ENCODE data around the gene CYP46A1. TPM values are rescaled to one million over a fixed set of nuclear protein-coding genes. Genes with fewer than 3 reads are reported as not detected.

Gene CYP46A1
- total and polyA plus RNA-seq, 2 experiments from 2014 or later, result 0.22 to 0.29 TPM

GRCh38 chr14:99673305-99674063 lies 10.6 kb upstream of the CYP46A1 start:
- in situ Hi-C loops (cut with MboI), result no loop called here
- TF ChIP-seq EZH2 (IDR thresholded peaks at IDR 0.05; ENCODE audit: insufficient read depth, poor library complexity, severe bottlenecking) (no peak), EZH2phosphoT487 (IDR thresholded peaks at IDR 0.05; ENCODE audit: insufficient read depth, low read depth) (no peak)
- 41 to 61% methylated on average over 5 to 8 of the region's 8 CpGs for WGBS, 2 experiments (ENCODE audit: low coverage in 1 of 2, low lambda C conversion rate in 2 of 2, missing lambda C conversion rate in 2 of 2)

DNA sequence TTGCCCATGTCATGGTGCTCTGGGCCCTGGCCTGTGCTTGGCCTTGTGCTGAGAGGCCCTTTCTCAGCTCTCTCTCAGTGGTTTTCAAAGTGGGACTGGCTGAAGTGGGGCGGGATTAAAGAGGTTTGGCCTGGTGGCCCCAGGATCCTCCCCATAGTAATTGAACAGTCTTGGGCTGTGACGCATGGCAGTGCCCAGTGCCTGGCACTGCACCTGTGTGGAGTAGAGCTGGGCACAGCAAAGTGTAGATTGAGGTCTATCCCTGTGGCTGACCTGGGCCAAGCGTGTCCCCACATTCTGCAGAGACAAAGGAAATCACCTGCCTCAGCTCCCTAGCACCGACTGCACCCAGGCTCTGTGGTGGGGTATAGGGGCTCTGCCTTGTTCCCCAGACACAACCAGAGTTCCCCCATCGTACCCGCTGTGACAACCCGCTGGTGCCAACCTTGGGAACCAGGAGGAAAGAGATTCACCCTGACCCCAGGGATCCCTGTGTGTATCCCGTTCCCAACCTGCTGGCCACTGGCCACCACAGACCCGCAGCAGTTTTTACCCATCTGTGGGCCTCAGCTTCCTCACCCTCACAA lies 9.9 kb upstream of the CYP46A1 start:
- no peak for DNase-seq
- no peaks in the 10 kb centered on the region; the same call in 1 of the 2 replicates for H3F3A ChIP-seq (ENCODE audit: insufficient read depth)
- H3K4me2 ChIP-seq (ENCODE audit: unreplicated experiment), result no peak overlapping the region
- H3K4me1 ChIP-seq (ENCODE audit: insufficient read depth), result peaks cover 9% of the 10 kb centered on the region; the same call in 1 of the 2 replicates
- in situ Hi-C loops (cut with MboI), result no loop called here
- no peak overlapping the region for H3K27ac ChIP-seq
- TF ChIP-seq EZH2phosphoT487 (IDR thresholded peaks at IDR 0.05; ENCODE audit: insufficient read depth, low read depth), result no peak
- no peak for TF ChIP-seq EZH2 (IDR thresholded peaks at IDR 0.05; ENCODE audit: insufficient read depth, poor library complexity, severe bottlenecking)
- H4K20me1 ChIP-seq (ENCODE audit: insufficient read depth), result no peaks in the 10 kb centered on the region
- no peak overlapping the region for H3K9ac ChIP-seq
- H3K36me3 ChIP-seq (ENCODE audit: low read depth), result no peaks in the 10 kb centered on the region
- no peak overlapping the region for H2AFZ ChIP-seq
- H3K27me3 ChIP-seq (replicated peaks; ENCODE audit: insufficient read depth), result no peaks in the 10 kb centered on the region
- no peaks in the 10 kb centered on the region for H3K9me2 ChIP-seq (ENCODE audit: insufficient read depth)
- H3K9me3 ChIP-seq (ENCODE audit: low read depth), result no peaks in the 10 kb centered on the region
- H3K79me2 ChIP-seq (ENCODE audit: insufficient read depth), result no peaks in the 10 kb centered on the region
- WGBS, 2 experiments (ENCODE audit: low coverage in 1 of 2, low lambda C conversion rate in 2 of 2, missing lambda C conversion rate in 2 of 2), result 82 to 83% methylated on average over 9 of the region's 9 CpGs
- no peak overlapping the region for H3K4me3 ChIP-seq

More at GRCh38 chr14:99673305-99674063, 10.6 kb upstream of the CYP46A1 start:
- no peaks in the 10 kb centered on the region for H3K9me2 ChIP-seq (ENCODE audit: insufficient read depth)
- H2AFZ ChIP-seq, result no peak overlapping the region
- no peaks in the 10 kb centered on the region; the same call in 1 of the 2 replicates for H3F3A ChIP-seq (ENCODE audit: insufficient read depth)
- H3K27ac ChIP-seq, result no peak overlapping the region
- no peaks in the 10 kb centered on the region for H3K9me3 ChIP-seq (ENCODE audit: low read depth)
- no peak overlapping the region for H3K9ac ChIP-seq
- no peaks in the 10 kb centered on the region for H3K79me2 ChIP-seq (ENCODE audit: insufficient read depth)
- H4K20me1 ChIP-seq (ENCODE audit: insufficient read depth), result no peaks in the 10 kb centered on the region
- no peak for DNase-seq
- H3K27me3 ChIP-seq (replicated peaks; ENCODE audit: insufficient read depth), result no peaks in the 10 kb centered on the region
- peaks cover 9% of the 10 kb centered on the region; the same call in 1 of the 2 replicates for H3K4me1 ChIP-seq (ENCODE audit: insufficient read depth)
- no peaks in the 10 kb centered on the region for H3K36me3 ChIP-seq (ENCODE audit: low read depth)
- no peak overlapping the region for H3K4me3 ChIP-seq
- no peak overlapping the region for H3K4me2 ChIP-seq (ENCODE audit: unreplicated experiment)

DNA sequence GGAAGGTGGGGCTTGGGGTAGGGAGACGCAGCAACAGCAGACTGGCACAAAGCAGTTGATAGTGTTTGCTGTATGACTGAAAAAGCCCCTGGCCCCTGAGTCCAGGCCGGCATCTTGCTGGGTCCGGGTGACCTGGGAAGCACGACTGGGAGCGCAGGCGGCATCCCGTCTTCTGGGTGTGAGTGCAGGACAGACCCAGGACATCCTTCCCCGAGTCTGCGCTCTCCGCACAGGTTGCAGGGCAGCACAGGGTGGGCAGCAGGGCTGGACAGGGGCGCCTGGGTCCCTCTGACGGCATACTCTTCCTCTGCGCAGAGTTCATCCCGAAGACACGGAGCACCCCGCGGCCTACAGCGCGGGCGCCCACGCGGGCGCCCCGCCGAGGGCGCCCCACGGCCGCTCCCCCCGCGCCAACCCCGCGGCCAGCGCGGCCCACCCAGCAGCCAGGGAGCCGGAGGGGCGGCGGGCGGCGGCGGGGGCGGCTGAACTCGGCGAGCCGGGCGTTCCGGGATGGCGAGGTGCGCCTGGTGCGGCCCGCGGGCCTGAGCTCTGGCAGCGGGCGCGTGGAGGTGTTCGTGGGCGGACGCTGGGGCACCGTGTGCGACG lies 9.2 kb upstream of the CYP46A1 start:
- Histone ChIP-seq H3K27me3 (replicated peaks; ENCODE audit: insufficient read depth) (no peaks in the 10 kb centered on the region), H3K4me3 (no peak overlapping the region), H3F3A (ENCODE audit: insufficient read depth) (no peaks in the 10 kb centered on the region; the same call in 1 of the 2 replicates), H3K27ac (no peak overlapping the region), H3K4me2 (ENCODE audit: unreplicated experiment) (no peak overlapping the region), H4K20me1 (ENCODE audit: insufficient read depth) (no peaks in the 10 kb centered on the region), H3K9ac (no peak overlapping the region), H3K9me2 (ENCODE audit: insufficient read depth) (no peaks in the 10 kb centered on the region), H2AFZ (no peak overlapping the region), H3K4me1 (ENCODE audit: insufficient read depth) (peaks cover 9% of the 10 kb centered on the region; the same call in 1 of the 2 replicates), H3K9me3 (ENCODE audit: low read depth) (no peaks in the 10 kb centered on the region), H3K36me3 (ENCODE audit: low read depth) (no peaks in the 10 kb centered on the region), H3K79me2 (ENCODE audit: insufficient read depth) (no peaks in the 10 kb centered on the region)
- in situ Hi-C loops (cut with MboI), result no loop called here
- WGBS, 2 experiments (ENCODE audit: low coverage in 1 of 2, low lambda C conversion rate in 2 of 2, missing lambda C conversion rate in 2 of 2), result 91 to 92% methylated on average over 18 to 59 of the region's 60 CpGs
- no peak for DNase-seq
- TF ChIP-seq EZH2phosphoT487 (IDR thresholded peaks at IDR 0.05; ENCODE audit: insufficient read depth, low read depth) (no peak), EZH2 (IDR thresholded peaks at IDR 0.05; ENCODE audit: insufficient read depth, poor library complexity, severe bottlenecking) (no peak)

GRCh38 chr14:99675382-99675835 lies 8.7 kb upstream of the CYP46A1 start:
- Histone ChIP-seq H3K79me2 (ENCODE audit: insufficient read depth) (no peaks in the 10 kb centered on the region), H3K36me3 (ENCODE audit: low read depth) (no peaks in the 10 kb centered on the region), H3K27ac (no peak overlapping the region), H3K9ac (no peak overlapping the region), H3K9me3 (ENCODE audit: low read depth) (no peaks in the 10 kb centered on the region), H3K9me2 (ENCODE audit: insufficient read depth) (no peaks in the 10 kb centered on the region), H3K4me3 (no peak overlapping the region), H3K4me2 (ENCODE audit: unreplicated experiment) (no peak overlapping the region), H3K27me3 (replicated peaks; ENCODE audit: insufficient read depth) (no peaks in the 10 kb centered on the region), H3F3A (ENCODE audit: insufficient read depth) (no peaks in the 10 kb centered on the region; the same call in 1 of the 2 replicates), H3K4me1 (ENCODE audit: insufficient read depth) (peaks cover 9% of the 10 kb centered on the region; the same call in 1 of the 2 replicates), H2AFZ (no peak overlapping the region), H4K20me1 (ENCODE audit: insufficient read depth) (no peaks in the 10 kb centered on the region)
- TF ChIP-seq EZH2phosphoT487 (IDR thresholded peaks at IDR 0.05; ENCODE audit: insufficient read depth, low read depth), result no peak
- no peak for TF ChIP-seq EZH2 (IDR thresholded peaks at IDR 0.05; ENCODE audit: insufficient read depth, poor library complexity, severe bottlenecking)
- 93 to 94% methylated on average over 18 to 42 of the region's 42 CpGs for WGBS, 2 experiments (ENCODE audit: low coverage in 1 of 2, low lambda C conversion rate in 2 of 2, missing lambda C conversion rate in 2 of 2)
- DNase-seq, result no peak
- in situ Hi-C loops (cut with MboI), result no loop called here

Data from GM23248 (cell line).